Globus pallidus (tissue), 1 donor: ENCODE results near the gene NPHP4.

ENCODE experiments used
- DNase-seq: peaks from one replicate; pipeline ENCODE4 v3.0.0-alpha.2; 2015; ENCODE audit warnings: low spot score

The NPHP4 gene

DNA sequence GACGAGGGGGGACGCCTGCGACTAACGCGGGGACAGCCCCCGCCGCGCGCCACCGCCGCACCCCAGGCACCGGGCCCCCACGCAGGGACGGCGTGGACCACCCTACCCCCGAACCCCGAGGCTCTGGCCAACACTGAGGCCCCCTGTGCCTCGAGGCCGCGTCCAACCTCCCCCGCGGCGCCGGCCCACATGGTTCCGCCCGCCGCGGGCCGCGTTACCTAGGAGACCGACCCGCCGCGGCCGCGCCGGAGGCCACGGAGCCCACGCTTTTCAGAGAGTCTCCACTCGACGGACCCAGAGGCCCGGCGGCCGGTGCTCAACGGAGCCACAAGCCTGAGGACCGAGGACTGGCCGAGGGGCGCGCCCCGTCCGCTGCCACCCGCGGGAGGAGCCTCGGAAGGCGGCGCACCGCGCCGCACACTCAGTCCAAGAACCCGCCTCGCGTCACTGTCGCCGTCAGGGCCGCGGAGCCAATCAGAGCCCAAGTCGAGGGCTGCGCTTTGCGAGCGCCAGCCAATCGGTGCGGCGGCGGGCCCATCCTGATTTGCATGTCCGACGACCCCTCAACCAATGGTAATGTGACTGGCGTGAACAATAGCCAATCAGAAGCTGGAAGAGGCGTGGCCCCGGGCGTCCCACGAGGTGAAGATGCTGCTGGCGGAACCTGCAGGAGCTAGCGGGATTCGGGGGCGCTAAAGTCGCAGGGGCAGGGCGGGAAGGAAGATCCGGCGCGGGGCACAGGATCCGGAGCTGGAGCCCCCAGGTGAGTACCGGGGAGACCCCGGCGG is at the start of gene NPHP4:
NPHP4 (minus strand) TSS at position 400 of the 788 bp plus-strand sequence. CDS start 6,136 bp downstream, outside the sequence.
- peak; percentile 99 for DNase-seq

GRCh38 chr1:6041432-6042062 is 49.3 kb upstream of the NPHP4 start:
- DNase-seq = no peak

GRCh38 chr1:6040861-6041415 is 48.7 kb upstream of the NPHP4 start:
- DNase-seq = no peak

- no peak for DNase-seq
These were observed 48.2 kb upstream of the NPHP4 start for GRCh38 chr1:6040444-6040843.

DNA sequence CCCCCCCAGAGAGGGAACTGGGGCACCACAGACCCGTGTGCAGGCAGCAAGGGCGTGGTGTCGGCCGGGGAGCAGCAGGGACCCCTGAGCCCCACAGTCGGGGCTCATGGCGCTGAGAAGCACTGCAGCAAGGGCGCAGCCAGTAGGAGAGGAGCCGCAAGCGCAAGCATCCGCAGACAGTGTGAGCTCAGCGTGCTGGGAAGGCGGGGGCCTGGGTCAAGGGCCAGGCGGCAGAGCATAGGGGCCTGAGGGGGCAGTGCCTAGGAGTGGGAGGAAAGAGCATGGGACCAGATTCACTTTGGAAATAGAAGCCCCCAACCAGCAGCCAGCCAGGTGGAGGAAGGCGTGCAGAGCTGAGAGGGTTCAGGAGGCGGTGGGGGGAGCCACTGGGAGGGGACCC is 46.8 kb upstream of the NPHP4 start:
- no peak for DNase-seq

DNA sequence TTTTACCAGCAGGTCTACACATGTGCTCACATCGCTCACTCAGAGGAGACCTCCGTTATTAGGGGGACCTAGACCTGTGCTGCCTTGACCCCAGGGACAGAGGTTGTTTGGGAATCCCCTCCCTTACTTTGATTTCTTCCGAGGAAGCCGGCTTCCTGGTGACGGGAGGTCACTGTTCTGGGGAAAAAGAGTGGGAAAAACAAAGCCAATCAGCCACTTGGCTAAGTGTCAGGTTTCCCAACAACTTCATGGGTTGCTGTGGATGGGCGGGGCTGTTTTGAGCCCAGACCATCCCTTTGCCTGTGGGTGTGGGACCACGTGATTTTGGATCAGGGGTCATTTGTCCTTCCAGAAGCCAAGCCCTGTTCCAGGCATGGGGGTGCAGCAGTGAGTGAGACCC is 46.4 kb upstream of the NPHP4 start:
- no peak for DNase-seq

DNA sequence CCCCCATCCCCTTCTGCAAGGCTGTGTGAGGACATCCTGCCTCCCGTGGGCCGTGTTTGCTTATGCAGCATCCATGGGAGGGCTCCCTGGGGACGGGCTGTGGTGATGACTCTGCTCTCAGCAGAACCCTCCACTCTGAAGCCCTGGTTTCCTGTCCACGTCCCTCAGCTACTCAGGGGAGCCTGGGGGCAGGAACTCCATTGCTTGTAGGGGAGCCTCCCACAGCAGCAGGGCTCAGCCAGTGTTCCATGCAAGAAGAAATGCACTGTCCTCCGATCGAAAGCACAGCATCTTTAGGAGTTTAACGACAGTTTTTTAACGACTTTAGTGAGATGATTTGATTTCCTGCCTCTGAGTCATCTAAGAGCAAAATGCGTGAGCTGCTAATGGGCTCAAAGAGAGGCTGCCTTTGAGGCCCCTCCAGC is 45.1 kb upstream of the NPHP4 start:
- DNase-seq = no peak

DNA sequence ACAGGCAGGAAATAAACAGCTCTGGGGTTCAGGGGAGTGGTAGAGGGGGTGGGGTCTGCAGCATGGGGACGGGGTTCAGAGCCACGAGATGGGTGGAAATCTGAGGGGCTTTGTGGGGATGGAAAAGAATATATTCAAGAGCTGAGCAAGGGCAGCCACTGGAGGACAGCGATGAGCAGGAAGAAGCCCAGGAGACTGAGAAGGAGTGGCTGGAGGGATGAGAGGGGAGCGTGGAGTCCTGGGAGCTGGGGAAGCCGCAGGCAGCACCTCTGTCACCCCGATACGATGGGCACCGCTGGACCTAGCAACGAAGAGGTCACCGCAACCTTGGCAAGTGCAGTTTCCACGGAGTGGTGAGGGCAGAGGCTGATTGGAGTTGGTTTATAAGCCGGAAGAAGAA is 43.5 kb upstream of the NPHP4 start:
- no peak for DNase-seq

- no peak for DNase-seq
These were observed 43.1 kb upstream of the NPHP4 start for GRCh38 chr1:6035303-6035702.

GRCh38 chr1:6034750-6035096 is 42.5 kb upstream of the NPHP4 start:
- no peak for DNase-seq

GRCh38 chr1:6033986-6034749 is 41.9 kb upstream of the NPHP4 start:
- no peak for DNase-seq

DNA sequence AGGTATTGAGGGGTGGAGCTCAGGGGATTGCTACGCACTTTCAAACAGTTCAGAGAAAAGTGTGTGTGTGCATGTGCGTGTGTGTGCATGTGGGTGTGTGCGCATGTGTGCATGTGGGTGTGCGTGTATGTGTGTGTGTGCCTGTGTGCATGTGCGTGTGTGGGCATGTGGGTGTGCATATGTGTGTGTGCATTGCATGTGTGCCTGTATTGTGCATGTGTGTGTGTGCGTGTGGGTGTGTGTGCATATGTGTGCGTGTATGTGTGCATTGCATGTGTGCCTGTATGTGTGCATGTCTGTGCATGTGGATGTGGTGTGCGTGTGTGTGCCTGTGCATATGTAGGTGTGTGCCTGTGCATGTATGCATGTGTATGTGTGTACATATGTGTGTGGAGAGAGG is 40.9 kb upstream of the NPHP4 start:
- DNase-seq = no peak

DNA sequence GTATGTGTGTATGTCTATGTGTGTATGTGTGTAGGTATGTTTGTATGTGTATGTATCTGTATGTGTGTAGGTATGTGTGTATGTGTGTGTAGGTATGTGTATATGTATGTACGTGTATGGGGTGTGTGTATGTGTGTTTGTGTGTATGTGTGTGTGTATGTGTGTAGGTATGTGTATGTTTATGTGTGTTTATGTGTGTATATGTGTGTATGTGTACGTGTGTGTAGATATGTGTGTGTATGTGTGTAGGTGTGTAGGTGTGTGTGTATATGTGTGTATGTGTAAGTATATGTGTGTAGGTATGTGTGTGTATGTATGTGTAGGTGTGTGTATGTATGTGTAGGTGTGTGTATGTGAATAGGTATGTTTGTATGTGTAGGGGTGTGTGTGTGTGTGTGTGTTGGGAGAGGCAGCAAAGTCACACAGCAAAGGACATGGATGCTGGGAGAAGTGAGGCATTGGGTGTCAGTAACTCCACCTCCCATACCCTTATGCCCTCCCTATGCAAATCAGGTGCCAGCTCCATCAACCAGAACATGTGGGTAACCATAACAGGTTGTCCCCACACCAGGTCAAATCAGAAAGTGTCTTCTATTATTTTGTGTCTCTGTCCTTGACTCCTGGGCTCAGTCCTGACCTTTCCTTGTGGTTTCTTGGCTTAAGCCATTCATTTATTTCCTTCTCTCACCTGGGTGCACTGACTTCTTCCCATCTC is 38.5 kb upstream of the NPHP4 start:
- no peak for DNase-seq

DNA sequence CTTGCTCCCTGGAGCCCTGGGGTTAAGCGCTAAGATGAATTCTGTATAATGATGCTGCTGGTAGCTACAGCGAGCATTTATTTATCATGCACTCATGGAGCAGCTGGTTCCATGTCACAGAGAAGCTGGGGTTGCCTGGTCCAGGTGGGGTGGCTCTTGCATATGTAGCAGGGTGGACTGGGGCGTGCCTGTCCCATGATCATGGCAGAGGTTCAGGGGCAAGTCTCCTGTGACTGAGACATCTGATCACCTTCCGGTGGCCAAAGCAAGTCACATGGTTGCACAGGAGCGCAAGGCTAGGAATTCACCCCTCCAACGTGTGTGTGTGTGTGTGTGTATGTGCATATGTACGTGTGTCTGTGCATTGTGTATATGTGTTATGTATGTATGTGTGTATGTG is 37.9 kb upstream of the NPHP4 start:
- DNase-seq = no peak

DNA sequence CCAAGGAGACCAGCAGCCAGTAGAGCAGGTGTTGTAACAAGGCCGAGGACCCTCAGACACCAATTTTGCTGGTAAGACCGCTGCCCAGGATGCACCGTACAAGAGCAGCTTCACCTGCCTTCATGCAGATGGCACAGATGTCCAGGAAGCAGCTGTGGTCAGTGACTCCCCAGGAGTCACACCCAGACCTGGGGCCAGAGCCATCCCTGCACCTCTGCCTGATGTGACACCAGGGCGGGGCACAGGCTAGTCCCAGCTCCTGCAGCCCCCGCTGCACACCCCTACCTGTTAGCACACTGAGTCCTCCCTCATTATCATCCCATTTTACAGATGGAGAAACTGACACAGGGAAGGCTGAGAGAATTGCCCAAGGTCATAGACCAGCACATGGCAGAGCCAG is 37.1 kb upstream of the NPHP4 start:
- no peak for DNase-seq

- peak; percentile 16 for DNase-seq
These were observed 36.0 kb upstream of the NPHP4 start for GRCh38 chr1:6028042-6028850.

DNA sequence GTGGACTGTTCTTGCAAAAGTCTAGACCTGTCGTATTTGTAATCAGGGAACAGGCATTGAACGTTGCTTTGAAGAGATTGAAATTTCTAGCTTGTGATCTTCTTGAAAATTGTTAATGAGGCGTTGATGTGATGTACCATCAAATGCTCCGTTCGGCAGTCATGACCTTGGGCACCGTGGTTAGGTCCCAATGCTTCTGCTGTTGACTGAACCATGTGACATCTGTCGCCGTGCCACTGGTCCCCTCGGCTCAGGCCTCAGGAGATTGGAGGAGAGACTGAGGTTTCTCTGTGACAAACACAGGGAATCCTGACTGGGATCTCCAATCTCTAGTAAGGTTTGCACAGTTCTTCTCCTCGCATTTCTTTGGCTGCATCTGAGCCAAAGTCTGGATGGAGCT is 35.4 kb upstream of the NPHP4 start:
- no peak for DNase-seq

DNA sequence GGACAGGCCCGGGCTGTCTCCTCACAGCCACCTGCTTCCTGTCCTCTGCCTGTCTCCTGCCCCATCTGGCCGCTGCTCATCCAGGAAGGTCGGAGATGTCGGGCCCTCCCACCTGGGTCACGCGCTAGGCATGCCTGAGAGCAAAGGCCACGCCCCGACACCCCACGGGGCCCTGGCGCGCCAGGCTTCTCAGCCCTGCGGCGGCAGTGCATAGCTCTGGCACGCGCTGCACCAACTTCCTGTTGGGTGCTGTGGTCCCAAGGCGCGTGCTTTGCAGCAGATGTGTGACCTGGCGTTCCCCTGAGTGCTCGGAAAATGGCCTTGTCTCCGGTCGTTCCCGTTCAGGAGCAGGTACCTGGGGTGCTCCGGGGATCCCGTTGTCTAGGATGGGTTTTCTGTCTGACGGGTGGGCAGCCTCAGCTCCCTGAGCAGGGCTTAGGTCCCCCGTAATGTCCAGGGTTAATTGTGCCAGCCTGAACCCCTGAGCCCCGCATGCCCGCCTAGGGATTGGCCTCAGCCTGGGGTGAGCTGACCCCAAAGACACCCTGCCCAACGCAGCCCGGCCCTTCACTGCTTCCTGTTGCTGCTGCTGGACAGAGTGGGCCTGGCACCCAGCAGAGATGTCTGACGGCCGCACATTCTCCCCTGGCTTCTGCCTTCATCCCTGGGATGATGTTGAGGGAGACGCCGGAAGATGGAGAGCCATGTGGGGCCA is 34.0 kb upstream of the NPHP4 start:
- DNase-seq = peak; percentile 22

GRCh38 chr1:6025269-6026094 is 33.3 kb upstream of the NPHP4 start:
- no peak for DNase-seq

- DNase-seq = no peak
These were observed 32.2 kb upstream of the NPHP4 start for GRCh38 chr1:6024376-6024775.
